Astrocyte of the hippocampus (primary cell): ENCODE measurements around the gene SPTBN5.

ENCODE experiments used
- DNase-seq: peaks from one replicate; pipeline ENCODE4 v3.0.0; 2011; ENCODE audit warnings: low read depth, low spot score

SPTBN5 gene

DNA sequence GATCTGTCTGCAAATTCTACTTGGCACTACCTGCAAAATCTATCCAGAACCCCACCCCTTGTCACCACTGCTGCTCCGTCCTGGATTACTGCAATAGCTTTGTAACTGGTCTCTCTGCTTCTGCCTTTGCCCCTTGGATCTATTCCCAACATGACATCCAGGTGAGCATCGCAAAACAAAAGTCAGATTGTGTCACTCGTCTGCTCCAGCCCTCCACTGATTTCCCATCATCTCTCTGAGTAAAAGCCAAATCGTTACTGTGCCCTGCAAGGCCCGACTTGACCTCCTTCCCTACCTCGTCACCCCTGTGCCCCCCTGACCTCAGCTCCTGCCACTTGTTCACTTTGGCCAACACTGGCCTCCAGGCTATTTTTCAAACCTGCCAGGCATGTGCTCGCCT lies 9.4 kb downstream of the SPTBN5 start:
- DNase-seq = no peak

DNA sequence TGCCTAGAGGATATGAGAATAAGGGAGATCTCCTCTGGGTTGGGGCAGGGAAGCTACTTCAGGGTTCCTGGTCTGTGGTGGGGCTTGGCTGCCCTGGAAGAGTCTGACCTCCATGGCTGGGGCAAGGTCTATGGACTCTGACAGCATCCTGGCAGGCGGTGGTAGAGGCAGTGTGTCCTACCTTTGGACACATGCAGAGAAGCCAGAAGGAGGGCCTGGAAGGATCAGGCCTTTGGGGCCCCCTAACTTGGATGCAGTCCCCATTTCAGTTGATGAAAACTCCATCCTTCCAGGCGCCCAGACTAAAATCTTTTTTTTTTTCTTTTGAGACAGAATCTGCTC lies 10.4 kb downstream of the SPTBN5 start:
- no peak for DNase-seq

GRCh38 chr15:41882689-41883483 lies 11.0 kb downstream of the SPTBN5 start:
- no peak for DNase-seq

- peak; percentile 56 for DNase-seq
Measured at GRCh38 chr15:41881920-41882688, 11.7 kb downstream of the SPTBN5 start.

GRCh38 chr15:41881550-41881919 lies 12.3 kb downstream of the SPTBN5 start:
- DNase-seq = peak; percentile 21

DNA sequence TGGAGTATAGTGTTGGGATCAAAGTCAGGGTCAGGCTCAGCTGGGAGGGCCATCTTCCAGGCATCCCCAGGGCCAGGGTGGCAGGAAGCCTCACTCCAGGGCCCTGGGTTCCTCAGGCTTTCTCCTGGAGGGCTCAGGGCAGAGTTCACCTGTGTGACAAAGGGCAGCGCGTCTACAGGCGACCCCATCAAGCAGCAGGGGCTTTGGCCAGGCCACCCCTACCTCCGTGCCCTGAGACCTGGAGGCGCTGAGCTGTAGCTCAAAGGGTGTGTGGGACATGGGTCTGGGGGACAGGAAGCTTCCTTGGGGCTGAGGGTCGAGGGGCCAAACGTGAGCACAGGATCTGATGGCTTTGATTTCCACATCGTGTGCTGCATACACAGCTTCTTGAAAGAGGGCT lies 12.8 kb downstream of the SPTBN5 start:
- no peak for DNase-seq

GRCh38 chr15:41880156-41880877 lies 13.5 kb downstream of the SPTBN5 start:
- DNase-seq = no peak

GRCh38 chr15:41879321-41879845 lies 14.5 kb downstream of the SPTBN5 start:
- no peak for DNase-seq

DNA sequence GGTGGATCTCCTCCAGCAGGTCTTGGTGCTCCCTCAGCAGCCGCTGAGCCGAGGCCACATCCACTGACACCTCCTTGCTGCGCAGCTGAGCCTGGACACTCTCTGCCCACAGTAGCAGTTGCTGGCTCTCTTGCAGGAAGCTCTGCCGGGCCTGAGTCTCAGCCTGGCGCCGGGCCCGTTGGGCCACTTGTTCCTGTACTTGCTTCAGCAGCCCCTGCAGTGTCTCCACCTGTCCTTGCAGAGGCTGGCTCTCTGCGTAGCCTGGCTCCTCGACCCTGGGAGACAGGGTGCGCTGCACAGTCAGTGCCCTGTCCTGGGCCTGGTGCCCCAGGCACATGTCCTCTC lies 15.5 kb downstream of the SPTBN5 start:
- DNase-seq = no peak

- no peak for DNase-seq
Measured at GRCh38 chr15:41877631-41878354, 16.1 kb downstream of the SPTBN5 start.

GRCh38 chr15:41876689-41877088 lies 17.2 kb downstream of the SPTBN5 start:
- DNase-seq = no peak

DNA sequence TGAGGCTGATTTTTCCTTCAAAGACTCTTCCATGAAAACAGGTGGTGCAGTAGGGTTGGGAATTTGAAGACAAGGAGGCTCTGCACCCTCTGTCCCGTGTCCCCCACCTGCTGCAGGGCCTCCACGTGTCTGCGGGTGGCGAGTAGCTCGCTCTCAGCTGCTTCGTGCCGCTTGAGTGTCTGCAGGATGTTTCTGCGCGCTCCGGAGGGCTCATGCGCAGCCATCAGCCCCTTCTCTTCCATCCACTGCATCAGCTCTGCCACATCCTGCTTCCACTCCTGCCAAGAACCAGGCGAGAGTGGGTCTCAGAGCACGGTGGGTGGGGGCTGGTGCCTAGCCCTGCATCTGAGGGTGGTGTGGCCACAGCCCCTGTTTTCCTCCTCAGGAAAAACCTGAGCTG lies 17.8 kb downstream of the SPTBN5 start:
- no peak for DNase-seq

DNA sequence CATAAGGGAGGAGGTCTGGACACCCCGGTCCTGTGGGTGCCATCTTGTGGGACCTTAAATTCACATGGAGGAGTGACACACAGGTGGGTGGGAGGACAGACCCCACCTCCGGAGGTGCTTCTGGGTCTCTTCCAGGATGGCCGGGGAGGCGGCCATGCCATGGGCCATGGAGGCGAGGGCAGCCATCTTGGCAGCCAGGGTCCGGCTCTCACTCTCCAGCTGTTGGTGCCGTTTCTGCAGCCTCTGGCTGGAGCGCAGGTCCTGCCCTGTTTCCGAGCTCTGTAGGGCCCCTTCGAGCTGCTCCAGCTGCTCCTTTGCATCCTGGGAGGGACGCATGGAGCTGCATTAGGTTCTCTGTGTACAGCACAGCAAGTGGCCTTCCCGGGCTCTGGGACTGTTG lies 19.1 kb downstream of the SPTBN5 start:
- DNase-seq = no peak

- no peak for DNase-seq
Measured at GRCh38 chr15:41873711-41874110, 20.1 kb downstream of the SPTBN5 start.

GRCh38 chr15:41872166-41872747 lies 21.6 kb downstream of the SPTBN5 start:
- DNase-seq = no peak

- DNase-seq = no peak
Measured at GRCh38 chr15:41871175-41871905, 22.5 kb downstream of the SPTBN5 start.

GRCh38 chr15:41870689-41871081 lies 23.2 kb downstream of the SPTBN5 start:
- DNase-seq = peak; percentile 45

GRCh38 chr15:41869770-41870688 lies 23.8 kb downstream of the SPTBN5 start:
- no peak for DNase-seq

GRCh38 chr15:41868321-41868720 lies 25.5 kb downstream of the SPTBN5 start:
- no peak for DNase-seq
